Neuron (in vitro differentiated cells): ENCODE data around the gene GRK2.
A peak's percentile ranks its signal among the peaks of the same experiment; 100 is the strongest.

Experiments used
- H2AFZ ChIP-seq: one replicate; pipeline ENCODE4 v1.6.1; 2013; ENCODE audit warnings: low read depth, mild to moderate bottlenecking, inconsistent platforms, low read length, moderate library complexity
- H3K27me3 ChIP-seq: one replicate; pipeline ENCODE4 v1.6.1; 2013; ENCODE audit warnings: low read length; ENCODE audit not compliant: insufficient read depth
- H3K36me3 ChIP-seq: one replicate; pipeline ENCODE4 v1.6.1; 2013; ENCODE audit warnings: low read length; ENCODE audit not compliant: insufficient read depth
- H3K4me1 ChIP-seq: one replicate; pipeline ENCODE4 v1.6.1; 2013; ENCODE audit warnings: low read length; ENCODE audit not compliant: insufficient read depth
- H3K4me3 ChIP-seq: 2 replicates; pipeline ENCODE4 v1.5.1; 2013; ENCODE audit warnings: mild to moderate bottlenecking, low read length, moderate library complexity
- H3K9me3 ChIP-seq: one replicate; pipeline ENCODE4 v1.6.1; 2013; ENCODE audit warnings: low read length

Gene GRK2

DNA sequence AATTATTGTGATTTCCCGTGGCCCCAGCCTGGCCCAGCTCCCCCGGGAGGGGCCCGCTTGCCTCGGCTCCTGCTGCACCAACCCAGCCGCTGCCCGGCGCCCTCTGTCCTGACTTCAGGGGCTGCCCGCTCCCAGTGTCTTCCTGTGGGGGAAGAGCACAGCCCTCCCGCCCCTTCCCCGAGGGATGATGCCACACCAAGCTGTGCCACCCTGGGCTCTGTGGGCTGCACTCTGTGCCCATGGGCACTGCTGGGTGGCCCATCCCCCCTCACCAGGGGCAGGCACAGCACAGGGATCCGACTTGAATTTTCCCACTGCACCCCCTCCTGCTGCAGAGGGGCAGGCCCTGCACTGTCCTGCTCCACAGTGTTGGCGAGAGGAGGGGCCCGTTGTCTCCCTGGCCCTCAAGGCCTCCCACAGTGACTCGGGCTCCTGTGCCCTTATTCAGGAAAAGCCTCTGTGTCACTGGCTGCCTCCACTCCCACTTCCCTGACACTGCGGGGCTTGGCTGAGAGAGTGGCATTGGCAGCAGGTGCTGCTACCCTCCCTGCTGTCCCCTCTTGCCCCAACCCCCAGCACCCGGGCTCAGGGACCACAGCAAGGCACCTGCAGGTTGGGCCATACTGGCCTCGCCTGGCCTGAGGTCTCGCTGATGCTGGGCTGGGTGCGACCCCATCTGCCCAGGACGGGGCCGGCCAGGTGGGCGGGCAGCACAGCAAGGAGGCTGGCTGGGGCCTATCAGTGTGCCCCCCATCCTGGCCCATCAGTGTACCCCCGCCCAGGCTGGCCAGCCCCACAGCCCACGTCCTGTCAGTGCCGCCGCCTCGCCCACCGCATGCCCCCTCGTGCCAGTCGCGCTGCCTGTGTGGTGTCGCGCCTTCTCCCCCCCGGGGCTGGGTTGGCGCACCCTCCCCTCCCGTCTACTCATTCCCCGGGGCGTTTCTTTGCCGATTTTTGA is 19.5 kb downstream of the GRK2 start:
- H3K9me3 ChIP-seq, result no peaks in the 10 kb centered on the region
- no peak overlapping the region for H2AFZ ChIP-seq

DNA sequence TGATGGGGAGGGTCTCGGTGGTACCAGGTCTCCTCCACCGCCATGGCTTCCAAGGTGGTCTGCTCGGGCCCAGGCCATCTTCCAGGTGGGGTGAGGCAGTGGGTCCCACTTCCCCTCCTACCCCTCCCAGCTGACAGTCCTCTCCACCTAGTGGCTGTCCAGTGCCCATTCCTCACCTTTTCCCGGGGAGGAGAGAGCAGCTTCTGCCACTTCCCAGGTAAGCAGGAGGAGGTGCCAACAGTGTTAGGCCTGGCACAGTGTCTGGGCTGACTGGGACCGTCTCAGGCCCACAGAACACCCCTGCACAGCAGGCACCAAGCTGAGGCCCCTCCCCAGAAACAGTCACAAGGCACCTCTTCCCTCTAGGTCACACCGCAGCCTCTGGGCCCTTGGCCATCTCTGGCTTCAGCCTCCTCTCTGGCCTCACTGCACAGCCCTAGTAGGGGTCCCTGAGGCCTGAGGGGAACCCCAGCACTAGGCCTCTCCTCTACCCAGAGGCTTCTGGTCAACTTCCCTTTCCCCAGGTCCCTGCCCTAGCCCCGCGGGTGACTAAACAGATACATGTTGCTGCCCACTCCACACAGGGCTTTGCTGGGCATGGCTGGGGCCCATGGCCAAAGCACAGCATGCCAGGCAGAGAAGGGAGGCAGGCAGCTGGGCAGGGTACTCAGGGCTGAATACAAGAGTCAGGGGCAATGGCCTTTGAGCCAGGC is 20.5 kb downstream of the GRK2 start:
- Histone ChIP-seq H3K4me3 (no peak overlapping the region), H3K9me3 (no peaks in the 10 kb centered on the region), H3K4me1 (peaks cover 15% of the 10 kb centered on the region), H3K27me3 (no peaks in the 10 kb centered on the region), H2AFZ (no peak overlapping the region), H3K36me3 (peaks cover 41% of the 10 kb centered on the region)

More for the DNA sequence above, 19.5 kb downstream of the GRK2 start:
- H3K4me3 ChIP-seq, result no peak overlapping the region
- peaks cover 40% of the 10 kb centered on the region for H3K36me3 ChIP-seq
- H3K27me3 ChIP-seq, result no peaks in the 10 kb centered on the region
- H3K4me1 ChIP-seq, result peaks cover 15% of the 10 kb centered on the region

DNA sequence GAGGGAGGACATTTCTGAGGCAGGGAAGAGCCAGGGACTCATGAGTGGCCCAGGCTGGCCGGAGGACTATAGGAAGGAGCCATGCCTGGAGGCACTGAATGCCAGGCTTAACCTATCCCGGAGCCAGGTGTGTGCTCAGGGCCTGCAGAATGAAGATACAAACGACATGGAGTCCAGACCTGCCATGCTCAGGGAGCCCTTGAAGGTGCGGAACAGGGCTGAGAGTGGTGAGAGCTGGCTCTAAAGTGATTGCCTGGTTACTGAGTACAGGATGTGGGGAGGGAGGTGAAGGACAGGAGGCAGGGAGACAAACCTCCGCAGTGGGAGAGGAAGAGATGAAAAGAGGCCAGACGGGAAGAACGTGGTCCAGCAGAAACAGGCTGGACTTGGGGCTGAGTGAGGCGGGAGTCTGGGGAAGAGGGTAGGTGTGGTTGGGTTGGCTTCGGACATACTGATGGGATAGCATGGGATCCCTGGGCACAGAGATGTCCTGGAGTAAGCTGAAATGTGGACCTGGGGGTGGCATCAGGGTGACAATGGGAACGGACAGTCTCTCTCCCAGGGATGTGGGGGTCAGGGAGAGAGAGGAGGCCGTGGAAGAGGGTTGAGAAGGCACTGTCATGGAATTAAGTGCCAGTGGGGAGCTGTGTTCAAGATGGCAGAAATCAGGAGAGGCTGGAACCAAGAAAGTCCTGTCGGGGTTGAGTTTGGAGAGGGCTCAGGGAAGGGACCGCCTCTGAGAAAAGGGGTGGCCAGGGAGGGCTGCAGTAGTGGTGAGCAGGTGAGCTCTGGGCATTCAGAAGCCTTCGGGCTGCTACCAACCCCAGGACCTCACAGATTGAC is 21.3 kb downstream of the GRK2 start:
- H3K36me3 ChIP-seq, result peaks cover 40% of the 10 kb centered on the region
- H3K4me1 ChIP-seq, result peaks cover 15% of the 10 kb centered on the region
- peak overlapping the region; percentile 86 for H2AFZ ChIP-seq
- peak overlapping the region; percentile 72 for H3K4me3 ChIP-seq
- H3K27me3 ChIP-seq, result no peaks in the 10 kb centered on the region
- H3K9me3 ChIP-seq, result no peaks in the 10 kb centered on the region

DNA sequence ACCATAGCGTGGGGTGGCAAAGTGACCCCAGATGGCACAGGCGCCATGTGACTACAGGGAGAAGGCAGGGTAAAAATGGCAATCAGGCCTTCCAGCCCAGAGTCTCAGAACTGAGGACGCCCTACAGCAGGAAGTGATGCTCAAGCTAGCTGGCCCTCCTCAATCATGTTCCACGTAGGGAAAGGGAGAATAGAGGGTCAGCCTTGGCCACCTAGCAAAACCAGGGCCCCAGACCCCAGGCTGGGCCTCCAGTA is 21.9 kb downstream of the GRK2 start:
- H2AFZ ChIP-seq, result peak overlapping the region; percentile 86
- H3K4me1 ChIP-seq, result peaks cover 15% of the 10 kb centered on the region
- H3K4me3 ChIP-seq, result peak overlapping the region; percentile 72
- no peaks in the 10 kb centered on the region for H3K27me3 ChIP-seq
- H3K36me3 ChIP-seq, result peaks cover 37% of the 10 kb centered on the region
- no peaks in the 10 kb centered on the region for H3K9me3 ChIP-seq

DNA sequence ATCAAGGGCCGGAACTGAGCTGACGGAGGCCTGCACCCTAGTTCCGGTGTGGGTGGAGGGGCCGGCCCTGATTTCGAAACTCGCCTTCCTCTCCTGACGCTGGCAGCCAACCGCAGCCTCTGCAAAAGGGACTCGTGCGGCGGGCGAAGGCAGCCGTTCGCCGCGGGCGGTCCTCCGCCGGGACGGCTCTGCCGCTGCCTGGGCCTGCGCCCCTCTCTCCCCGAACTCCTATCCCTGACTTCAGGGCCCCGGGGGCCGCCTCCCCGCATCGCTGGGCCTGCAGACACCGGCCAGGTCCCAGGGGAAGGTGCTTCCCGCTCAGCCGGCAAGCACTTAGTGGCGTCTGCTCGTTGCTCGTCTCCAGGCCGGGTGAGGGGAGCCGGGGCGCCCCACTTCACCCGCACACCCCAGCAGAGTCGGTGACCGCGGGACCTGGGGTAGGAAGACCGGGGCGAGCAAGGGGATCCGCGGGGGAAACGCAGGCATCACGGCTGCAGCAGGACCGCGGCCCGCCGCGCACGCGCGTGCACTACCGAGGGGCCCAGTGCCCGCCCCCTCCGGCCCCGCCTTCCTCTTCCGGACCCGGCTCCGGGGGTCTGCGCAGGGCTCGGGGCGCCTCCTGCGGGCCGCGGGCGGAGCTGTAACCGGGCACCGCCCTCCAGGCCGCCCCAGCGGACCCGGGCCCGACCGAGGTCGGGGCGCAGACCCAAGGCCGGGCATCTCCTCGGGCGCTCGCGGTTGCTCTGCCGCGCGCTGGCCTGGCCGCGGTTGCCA is 22.4 kb downstream of the GRK2 start:
- H3K4me3 ChIP-seq, result peak overlapping the region; percentile 72
- peaks cover 32% of the 10 kb centered on the region for H3K36me3 ChIP-seq
- peaks cover 15% of the 10 kb centered on the region for H3K4me1 ChIP-seq

DNA sequence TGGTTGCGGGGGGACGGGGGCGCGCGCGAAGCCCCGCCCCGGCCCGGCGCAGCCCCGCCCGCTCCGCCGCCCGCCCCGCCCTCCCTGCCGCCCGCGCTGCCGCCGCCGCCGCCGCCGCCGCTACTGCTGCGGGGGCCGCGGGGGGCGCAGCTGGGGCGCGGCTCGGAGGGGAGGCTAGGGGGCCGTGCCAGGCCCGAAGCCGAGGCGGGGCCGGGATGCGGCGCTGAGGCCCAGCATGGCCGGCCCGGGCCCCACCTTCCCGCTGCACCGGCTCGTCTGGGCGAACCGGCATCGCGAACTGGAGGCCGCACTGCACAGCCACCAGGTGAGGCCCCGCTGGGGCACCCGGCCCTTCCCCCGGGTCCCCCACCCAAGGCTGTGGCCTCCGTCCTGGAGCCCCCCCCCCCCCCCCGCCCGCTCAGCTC is 23.0 kb downstream of the GRK2 start, which contains the start of gene ANKRD13D:
ANKRD13D (plus strand) TSS at position 78 of the 425 bp plus-strand sequence; CDS start at position 236, 158 bp downstream.
- peaks cover 15% of the 10 kb centered on the region for H3K4me1 ChIP-seq
- H3K27me3 ChIP-seq, result no peaks in the 10 kb centered on the region
- H3K4me3 ChIP-seq, result peak within 1 kb of the TSS; percentile 75
- H2AFZ ChIP-seq, result peak within 1 kb of the TSS; percentile 86
- H3K9me3 ChIP-seq, result no peaks in the 10 kb centered on the region
- H3K36me3 ChIP-seq, result peaks cover 26% of the 10 kb centered on the region

More for the DNA sequence above, 22.4 kb downstream of the GRK2 start:
- peak overlapping the region; percentile 86 for H2AFZ ChIP-seq
- no peaks in the 10 kb centered on the region for H3K27me3 ChIP-seq
- no peaks in the 10 kb centered on the region for H3K9me3 ChIP-seq

DNA sequence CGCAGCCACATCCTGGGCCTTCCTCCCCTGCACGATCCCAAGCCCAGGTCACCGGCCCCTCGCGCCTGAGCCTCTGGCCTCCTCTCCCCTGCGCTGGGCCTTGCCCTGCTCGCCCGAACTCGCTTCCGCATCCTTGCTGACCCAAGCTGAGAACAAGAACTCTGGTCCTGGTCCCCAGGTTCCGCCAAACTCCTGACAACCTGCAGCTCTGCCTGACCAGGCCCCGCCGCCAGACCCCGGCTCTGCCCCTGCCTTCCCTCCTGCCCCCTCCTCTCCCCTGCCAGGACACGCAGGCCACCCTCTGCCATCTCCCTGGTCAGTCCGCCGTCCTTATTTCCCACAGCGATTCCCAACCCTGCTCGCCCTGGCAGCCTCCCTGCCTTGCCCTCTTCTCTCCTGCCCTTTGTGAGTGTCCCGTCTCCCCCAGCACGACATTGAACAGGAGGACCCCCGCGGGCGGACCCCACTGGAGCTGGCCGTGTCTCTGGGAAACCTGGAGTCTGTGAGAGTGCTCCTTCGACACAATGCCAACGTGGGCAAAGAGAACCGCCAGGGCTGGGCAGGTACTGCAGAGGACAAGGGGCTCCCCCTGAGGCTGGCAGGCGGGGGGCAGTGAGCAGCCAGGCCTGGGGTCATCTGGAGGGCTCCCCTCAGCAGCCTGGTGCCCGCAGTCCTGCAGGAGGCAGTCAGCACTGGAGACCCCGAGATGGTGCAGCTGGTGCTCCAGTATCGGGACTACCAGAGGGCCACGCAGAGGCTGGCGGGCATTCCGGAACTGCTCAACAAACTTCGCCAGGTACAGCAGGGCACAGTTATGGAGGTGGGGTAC is 23.6 kb downstream of the GRK2 start:
- Histone ChIP-seq H3K27me3 (no peaks in the 10 kb centered on the region), H3K4me3 (peak overlapping the region; percentile 75), H3K36me3 (peaks cover 25% of the 10 kb centered on the region), H3K9me3 (no peaks in the 10 kb centered on the region), H2AFZ (no peak overlapping the region), H3K4me1 (peaks cover 15% of the 10 kb centered on the region)

DNA sequence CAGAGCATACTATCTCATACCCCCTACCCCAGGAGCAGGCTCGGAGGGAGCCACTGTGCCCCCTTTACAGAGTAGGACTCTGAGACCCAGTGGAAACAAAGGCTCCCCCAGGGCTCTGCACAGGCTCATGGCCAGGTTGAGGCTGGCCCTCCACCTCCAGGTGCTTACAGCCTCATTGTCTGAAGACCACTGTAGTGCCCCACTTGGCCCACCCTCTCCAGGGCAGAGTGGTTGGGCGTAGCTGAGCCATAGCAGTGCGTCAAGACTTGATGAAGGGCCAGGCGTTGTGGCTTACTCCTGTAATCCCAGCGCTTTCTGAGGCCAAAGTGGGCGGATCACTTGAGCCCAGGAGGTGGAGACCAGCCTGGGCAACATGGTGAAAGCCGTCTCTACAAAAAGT is 24.5 kb downstream of the GRK2 start:
- Histone ChIP-seq H3K36me3 (peaks cover 18% of the 10 kb centered on the region), H3K27me3 (no peaks in the 10 kb centered on the region), H2AFZ (no peak overlapping the region), H3K9me3 (peaks cover 2% of the 10 kb centered on the region), H3K4me1 (peaks cover 15% of the 10 kb centered on the region), H3K4me3 (no peak overlapping the region)

DNA sequence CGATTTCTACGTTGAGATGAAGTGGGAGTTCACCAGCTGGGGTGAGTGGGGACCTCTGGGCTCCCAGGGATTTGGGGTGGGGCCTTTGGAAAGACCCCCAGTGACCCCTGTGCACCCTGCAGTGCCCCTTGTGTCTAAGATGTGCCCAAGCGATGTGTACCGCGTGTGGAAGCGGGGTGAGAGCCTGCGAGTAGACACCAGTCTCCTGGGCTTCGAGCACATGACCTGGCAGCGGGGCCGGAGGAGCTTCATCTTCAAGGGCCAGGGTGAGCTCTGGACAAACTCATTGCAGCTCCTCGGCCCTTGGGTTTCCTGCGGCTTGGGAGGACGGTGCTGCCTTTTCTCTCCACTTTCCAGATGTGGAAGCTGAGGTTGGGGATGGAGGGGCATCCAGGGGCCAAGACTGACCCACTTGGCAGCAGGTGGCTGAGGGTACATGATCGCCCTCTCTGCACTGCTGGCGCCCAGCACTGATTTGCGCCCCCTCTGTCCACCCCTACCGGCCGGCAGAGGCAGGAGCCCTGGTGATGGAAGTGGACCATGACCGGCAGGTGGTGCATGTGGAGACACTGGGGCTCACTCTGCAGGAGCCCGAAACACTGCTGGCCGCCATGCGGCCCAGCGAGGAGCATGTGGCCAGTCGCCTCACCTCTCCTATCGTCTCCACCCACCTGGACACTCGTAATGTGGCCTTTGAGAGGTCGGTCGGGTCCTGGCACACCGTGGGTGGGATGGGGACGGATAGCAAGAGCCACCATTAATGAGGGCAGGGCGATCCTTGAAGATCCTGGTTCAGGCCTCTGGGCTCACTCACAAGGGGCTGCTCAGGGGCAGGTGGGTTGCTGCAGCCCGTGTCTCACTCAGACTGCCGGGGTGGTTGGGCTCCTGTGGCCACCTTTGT is 25.5 kb downstream of the GRK2 start:
- peaks cover 22% of the 10 kb centered on the region for H3K36me3 ChIP-seq
- no peak overlapping the region for H3K4me3 ChIP-seq
- H3K27me3 ChIP-seq, result no peaks in the 10 kb centered on the region
- H3K4me1 ChIP-seq, result peaks cover 15% of the 10 kb centered on the region
- H3K9me3 ChIP-seq, result peaks cover 7% of the 10 kb centered on the region
- H2AFZ ChIP-seq, result no peak overlapping the region

DNA sequence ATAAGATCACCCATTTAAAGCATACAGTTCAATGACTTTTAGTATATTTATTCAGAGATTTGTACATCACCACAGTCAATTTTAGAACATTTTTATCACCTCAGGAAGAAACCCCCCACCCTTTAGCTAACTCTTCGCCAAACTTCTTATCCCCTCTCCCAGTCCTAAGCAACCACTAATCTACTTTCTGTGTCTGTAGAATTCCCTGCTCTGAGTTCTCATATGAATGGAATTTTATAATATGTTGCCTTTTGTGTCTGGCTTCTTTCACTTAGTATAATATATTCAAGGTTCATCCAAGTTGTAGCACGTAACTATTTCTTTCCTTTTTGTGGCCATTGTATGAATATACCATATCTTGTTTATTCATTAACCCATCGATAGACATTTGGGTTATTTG is 26.4 kb downstream of the GRK2 start:
- Histone ChIP-seq H2AFZ (no peak overlapping the region), H3K9me3 (peaks cover 7% of the 10 kb centered on the region), H3K36me3 (peaks cover 22% of the 10 kb centered on the region), H3K4me3 (no peak overlapping the region), H3K4me1 (peaks cover 13% of the 10 kb centered on the region), H3K27me3 (no peaks in the 10 kb centered on the region)

DNA sequence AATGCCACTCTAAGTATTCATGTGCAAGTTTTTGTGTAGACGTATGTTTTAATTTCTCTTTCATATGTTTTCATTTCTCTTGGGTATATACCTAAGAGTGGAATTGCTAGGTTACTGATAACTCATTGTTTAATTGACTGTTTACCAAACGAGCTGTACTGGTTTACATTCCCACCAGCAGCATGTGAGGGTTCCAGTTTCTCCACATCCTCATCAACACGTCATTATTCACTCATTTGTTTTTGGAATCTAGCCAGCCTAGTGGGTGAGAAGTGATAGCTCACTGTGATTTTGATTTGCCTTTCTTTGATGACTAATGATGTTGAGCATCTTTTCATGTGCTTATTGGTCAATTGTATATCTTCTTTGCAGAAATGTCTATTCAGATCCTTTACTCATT is 26.8 kb downstream of the GRK2 start:
- H3K4me1 ChIP-seq, result peaks cover 8% of the 10 kb centered on the region
- H2AFZ ChIP-seq, result no peak overlapping the region
- H3K27me3 ChIP-seq, result no peaks in the 10 kb centered on the region
- peaks cover 22% of the 10 kb centered on the region for H3K36me3 ChIP-seq
- H3K4me3 ChIP-seq, result no peak overlapping the region
- peaks cover 7% of the 10 kb centered on the region for H3K9me3 ChIP-seq
